DOHH2 (cell line): ENCODE results near the gene RAMP3.

Source experiments
- CTCF ChIP-seq: fragments of 200-600 bp; sonication (generic); IDR thresholded peaks from one replicate; pipeline ENCODE4 v1.5.1; 2014; ENCODE audit warnings: antibody characterized with exemption, mild to moderate bottlenecking, low read depth, low read length; ENCODE audit not compliant: poor library complexity, severe bottlenecking
- EZH2phosphoT487 ChIP-seq: fragments of 200-600 bp; sonication (generic); IDR thresholded peaks from 2 replicates; pipeline ENCODE4 v1.6.1; 2017; ENCODE audit warnings: borderline replicate concordance, mild to moderate bottlenecking, antibody characterized with exemption, low read length, moderate library complexity, mixed read lengths

- no peak for TF ChIP-seq CTCF
- TF ChIP-seq EZH2phosphoT487 = no peak
Observed at GRCh38 chr7:45145881-45146280, 11.7 kb upstream of the RAMP3 start.
